ENCODE measurements around the gene ZNF324B.

GRCh38 chr19:58428617-58429016 is 22.8 kb upstream of the ZNF324B start:
- no peak for TF ChIP-seq ZNF274 (IDR thresholded peaks at IDR 0.05; ENCODE audit: low read depth, low read length)
- no peak for TF ChIP-seq YY1 (IDR thresholded peaks at IDR 0.05; ENCODE audit: insufficient read depth, insufficient read length)
